ENCODE data around the gene NBDY. TPM values are rescaled to one million over a fixed set of nuclear protein-coding genes. Genes with fewer than 3 reads are reported as not detected.

Gene NBDY
- polyA plus RNA-seq, 2 donors, result 9.5 to 20.3 TPM

- Histone ChIP-seq H3K9me3 (ENCODE audit: control insufficient read depth in 2 of 2, insufficient read depth in 1 of 2, low read depth in 1 of 2, low read length in 1 of 2) (no peaks in the 10 kb centered on the region), H3K4me3 (ENCODE audit: low read depth in 1 of 2, low read length in 2 of 2) (no peak overlapping the region), H3K4me1 (ENCODE audit: control insufficient read depth in 2 of 2, insufficient read depth in 2 of 2, low read length in 1 of 2) (no peaks in the 10 kb centered on the region), H3K27ac (ENCODE audit: low read depth in 2 of 2, low read length in 1 of 2) (no peak overlapping the region), H3K27me3 (ENCODE audit: control insufficient read depth in 1 of 2, insufficient read depth in 2 of 2, low read length in 2 of 2) (no peaks in the 10 kb centered on the region), H3K36me3 (ENCODE audit: control insufficient read depth in 2 of 2, insufficient read depth in 2 of 2, low read length in 1 of 2) (no peaks in the 10 kb centered on the region)
- 73 to 77% methylated on average over 3 of the region's 3 CpGs for WGBS, 2 donors
Measured at GRCh38 chrX:56791456-56791855, 62.4 kb downstream of the NBDY start.

- H3K4me3 ChIP-seq (ENCODE audit: low read depth in 1 of 2, low read length in 2 of 2), result no peak overlapping the region
- H3K9me3 ChIP-seq (ENCODE audit: control insufficient read depth in 2 of 2, insufficient read depth in 1 of 2, low read depth in 1 of 2, low read length in 1 of 2), result no peaks in the 10 kb centered on the region
- WGBS, 2 donors, result 86 to 89% methylated on average over 8 of the region's 8 CpGs
- no peak overlapping the region for H3K27ac ChIP-seq (ENCODE audit: low read depth in 2 of 2, low read length in 1 of 2)
- H3K4me1 ChIP-seq (ENCODE audit: control insufficient read depth in 2 of 2, insufficient read depth in 2 of 2, low read length in 1 of 2), result no peaks in the 10 kb centered on the region
- no peaks in the 10 kb centered on the region for H3K27me3 ChIP-seq (ENCODE audit: control insufficient read depth in 1 of 2, insufficient read depth in 2 of 2, low read length in 2 of 2)
- no peaks in the 10 kb centered on the region for H3K36me3 ChIP-seq (ENCODE audit: control insufficient read depth in 2 of 2, insufficient read depth in 2 of 2, low read length in 1 of 2)
Measured at GRCh38 chrX:56792270-56793111, 63.4 kb downstream of the NBDY start.

- Histone ChIP-seq H3K4me3 (ENCODE audit: low read depth in 1 of 2, low read length in 2 of 2) (no peak overlapping the region), H3K9me3 (ENCODE audit: control insufficient read depth in 2 of 2, insufficient read depth in 1 of 2, low read depth in 1 of 2, low read length in 1 of 2) (no peaks in the 10 kb centered on the region), H3K27ac (ENCODE audit: low read depth in 2 of 2, low read length in 1 of 2) (no peak overlapping the region), H3K27me3 (ENCODE audit: control insufficient read depth in 1 of 2, insufficient read depth in 2 of 2, low read length in 2 of 2) (no peaks in the 10 kb centered on the region), H3K36me3 (ENCODE audit: control insufficient read depth in 2 of 2, insufficient read depth in 2 of 2, low read length in 1 of 2) (no peaks in the 10 kb centered on the region), H3K4me1 (ENCODE audit: control insufficient read depth in 2 of 2, insufficient read depth in 2 of 2, low read length in 1 of 2) (no peaks in the 10 kb centered on the region)
- WGBS, 2 donors, result 94 to 100% methylated on average over 1 of the region's 1 CpG
Measured at GRCh38 chrX:56793112-56793430, 64.0 kb downstream of the NBDY start.

DNA sequence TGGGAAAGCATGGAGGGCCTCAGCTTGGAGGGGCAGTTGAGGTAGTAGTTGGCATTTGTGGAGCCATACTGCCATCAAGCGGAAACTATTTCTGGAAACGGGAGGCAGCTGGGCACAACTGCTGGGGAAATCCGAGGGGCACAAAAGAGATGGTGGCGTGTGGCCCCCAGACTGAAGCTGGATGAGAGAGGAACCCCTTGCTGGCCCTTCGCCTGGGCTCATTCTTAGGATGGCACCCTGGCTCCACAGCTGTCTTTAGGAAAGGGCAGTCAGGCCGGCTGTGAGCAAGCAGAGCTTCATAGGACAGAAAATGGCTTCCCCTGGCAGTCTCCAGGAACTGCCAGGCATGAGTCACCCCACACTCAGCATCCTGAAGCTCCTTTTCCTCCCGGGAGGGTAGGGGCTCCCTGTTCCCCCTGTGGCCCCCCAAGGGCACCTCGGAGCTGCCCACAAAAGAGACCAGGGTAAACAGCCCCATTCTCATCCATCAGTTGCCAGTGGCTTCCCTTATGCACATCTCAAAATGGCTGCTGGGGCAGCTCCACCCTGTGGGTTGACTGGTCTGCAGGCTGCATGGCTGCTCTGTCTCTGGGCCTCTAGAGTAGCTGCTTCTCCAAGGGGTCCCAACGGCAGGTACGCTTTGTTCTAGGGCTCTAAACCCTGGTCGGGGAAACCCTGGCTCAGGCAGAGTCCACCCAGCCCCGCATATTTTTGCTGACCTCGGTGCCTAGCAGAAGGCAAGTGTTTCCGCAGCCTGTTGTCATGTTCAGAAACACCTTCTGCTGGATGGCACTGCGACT lies 64.7 kb downstream of the NBDY start:
- 78 to 93% methylated on average over 15 of the region's 15 CpGs for WGBS, 2 donors

GRCh38 chrX:56794404-56795230 lies 65.6 kb downstream of the NBDY start:
- H3K9me3 ChIP-seq (ENCODE audit: control insufficient read depth in 2 of 2, insufficient read depth in 1 of 2, low read depth in 1 of 2, low read length in 1 of 2), result no peaks in the 10 kb centered on the region
- H3K27me3 ChIP-seq (ENCODE audit: control insufficient read depth in 1 of 2, insufficient read depth in 2 of 2, low read length in 2 of 2), result no peaks in the 10 kb centered on the region
- no peak overlapping the region for H3K27ac ChIP-seq (ENCODE audit: low read depth in 2 of 2, low read length in 1 of 2)
- H3K36me3 ChIP-seq (ENCODE audit: control insufficient read depth in 2 of 2, insufficient read depth in 2 of 2, low read length in 1 of 2), result no peaks in the 10 kb centered on the region
- no peaks in the 10 kb centered on the region for H3K4me1 ChIP-seq (ENCODE audit: control insufficient read depth in 2 of 2, insufficient read depth in 2 of 2, low read length in 1 of 2)
- WGBS, 2 donors, result 81 to 82% methylated on average over 12 of the region's 12 CpGs
- no peak overlapping the region for H3K4me3 ChIP-seq (ENCODE audit: low read depth in 1 of 2, low read length in 2 of 2)

More for the DNA sequence above, 64.7 kb downstream of the NBDY start:
- Histone ChIP-seq H3K27me3 (ENCODE audit: control insufficient read depth in 1 of 2, insufficient read depth in 2 of 2, low read length in 2 of 2) (no peaks in the 10 kb centered on the region), H3K9me3 (ENCODE audit: control insufficient read depth in 2 of 2, insufficient read depth in 1 of 2, low read depth in 1 of 2, low read length in 1 of 2) (no peaks in the 10 kb centered on the region), H3K27ac (ENCODE audit: low read depth in 2 of 2, low read length in 1 of 2) (no peak overlapping the region), H3K36me3 (ENCODE audit: control insufficient read depth in 2 of 2, insufficient read depth in 2 of 2, low read length in 1 of 2) (no peaks in the 10 kb centered on the region), H3K4me3 (ENCODE audit: low read depth in 1 of 2, low read length in 2 of 2) (no peak overlapping the region), H3K4me1 (ENCODE audit: control insufficient read depth in 2 of 2, insufficient read depth in 2 of 2, low read length in 1 of 2) (no peaks in the 10 kb centered on the region)

- Histone ChIP-seq H3K27me3 (ENCODE audit: control insufficient read depth in 1 of 2, insufficient read depth in 2 of 2, low read length in 2 of 2) (no peaks in the 10 kb centered on the region), H3K36me3 (ENCODE audit: control insufficient read depth in 2 of 2, insufficient read depth in 2 of 2, low read length in 1 of 2) (no peaks in the 10 kb centered on the region), H3K4me3 (ENCODE audit: low read depth in 1 of 2, low read length in 2 of 2) (no peak overlapping the region), H3K9me3 (ENCODE audit: control insufficient read depth in 2 of 2, insufficient read depth in 1 of 2, low read depth in 1 of 2, low read length in 1 of 2) (no peaks in the 10 kb centered on the region), H3K27ac (ENCODE audit: low read depth in 2 of 2, low read length in 1 of 2) (no peak overlapping the region), H3K4me1 (ENCODE audit: control insufficient read depth in 2 of 2, insufficient read depth in 2 of 2, low read length in 1 of 2) (no peaks in the 10 kb centered on the region)
- 91 to 94% methylated on average over 14 of the region's 14 CpGs for WGBS, 2 donors
Measured at GRCh38 chrX:56795309-56795868, 66.3 kb downstream of the NBDY start.

GRCh38 chrX:56796641-56797395 lies 67.8 kb downstream of the NBDY start:
- Histone ChIP-seq H3K4me3 (ENCODE audit: low read depth in 1 of 2, low read length in 2 of 2) (no peak overlapping the region), H3K9me3 (ENCODE audit: control insufficient read depth in 2 of 2, insufficient read depth in 1 of 2, low read depth in 1 of 2, low read length in 1 of 2) (no peaks in the 10 kb centered on the region)
- WGBS, 2 donors, result 87 to 88% methylated on average over 4 of the region's 4 CpGs

DNA sequence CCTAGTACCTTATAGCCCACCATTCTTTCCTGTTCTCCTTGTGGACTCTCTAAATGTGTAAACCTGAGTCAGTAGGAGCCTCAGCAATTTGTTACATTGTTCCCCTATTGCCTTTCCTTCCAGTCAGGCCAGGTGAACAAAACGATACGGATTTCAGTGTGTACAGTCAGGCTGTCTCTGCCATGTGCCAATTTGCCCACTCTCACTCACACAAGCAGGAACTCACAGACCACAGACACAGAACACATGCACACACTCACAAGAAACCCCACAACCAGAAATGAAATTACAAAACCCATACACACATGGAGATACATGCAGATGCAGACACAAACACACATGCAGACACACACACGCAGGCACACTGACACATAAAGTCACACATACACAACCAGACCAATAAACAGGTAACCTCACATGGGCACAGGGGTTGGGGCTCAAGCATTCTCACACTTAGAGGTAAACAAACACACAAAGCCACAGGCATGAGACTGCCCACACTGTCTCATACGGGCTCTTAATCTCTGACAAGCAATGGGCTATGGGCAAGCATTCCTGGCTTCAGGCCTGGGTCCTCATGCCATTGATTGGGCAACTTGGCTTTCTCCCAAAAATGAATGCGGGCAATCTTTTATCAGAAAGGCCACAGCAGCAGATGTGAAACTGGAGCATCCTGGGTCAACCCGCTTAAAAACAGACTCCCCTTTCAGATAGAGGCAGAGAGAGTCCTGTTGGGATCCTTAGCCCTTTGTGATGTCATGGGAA lies 68.7 kb downstream of the NBDY start:
- Histone ChIP-seq H3K4me3 (ENCODE audit: low read depth in 1 of 2, low read length in 2 of 2) (no peak overlapping the region), H3K9me3 (ENCODE audit: control insufficient read depth in 2 of 2, insufficient read depth in 1 of 2, low read depth in 1 of 2, low read length in 1 of 2) (no peaks in the 10 kb centered on the region), H3K27ac (ENCODE audit: low read depth in 2 of 2, low read length in 1 of 2) (no peak overlapping the region), H3K4me1 (ENCODE audit: control insufficient read depth in 2 of 2, insufficient read depth in 2 of 2, low read length in 1 of 2) (no peaks in the 10 kb centered on the region), H3K27me3 (ENCODE audit: control insufficient read depth in 1 of 2, insufficient read depth in 2 of 2, low read length in 2 of 2) (no peaks in the 10 kb centered on the region), H3K36me3 (ENCODE audit: control insufficient read depth in 2 of 2, insufficient read depth in 2 of 2, low read length in 1 of 2) (no peaks in the 10 kb centered on the region)
- WGBS, 2 donors, result 50 to 64% methylated on average over 6 of the region's 6 CpGs

More at GRCh38 chrX:56796641-56797395, 67.8 kb downstream of the NBDY start:
- Histone ChIP-seq H3K4me1 (ENCODE audit: control insufficient read depth in 2 of 2, insufficient read depth in 2 of 2, low read length in 1 of 2) (no peaks in the 10 kb centered on the region), H3K36me3 (ENCODE audit: control insufficient read depth in 2 of 2, insufficient read depth in 2 of 2, low read length in 1 of 2) (no peaks in the 10 kb centered on the region), H3K27ac (ENCODE audit: low read depth in 2 of 2, low read length in 1 of 2) (no peak overlapping the region), H3K27me3 (ENCODE audit: control insufficient read depth in 1 of 2, insufficient read depth in 2 of 2, low read length in 2 of 2) (no peaks in the 10 kb centered on the region)

All from esophagus (tissue), 2 donors.